H1 (cell line): ENCODE results near the gene IZUMO4. TPM values are rescaled to one million over a fixed set of nuclear protein-coding genes. Genes with fewer than 3 reads are reported as not detected.

Experiments
- CTCF ChIA-PET: fragments of 300-600 bp; sonication (Branson Sonifier 250); formaldehyde crosslinking; loops from one replicate; lab custom pipeline; 2021; ENCODE audit not compliant: partially characterized antibody; lab: Charles Lee
- POLR2A ChIA-PET: fragments of 300-600 bp; sonication (Branson Sonifier 250); formaldehyde crosslinking; loops from one replicate; lab custom pipeline; 2021; ENCODE audit warnings: inconsistent platforms; ENCODE audit not compliant: partially characterized antibody; lab: Charles Lee
- DNase-seq, 2 experiments: peaks; one replicate each; pipeline versions ENCODE4 v3.0.0 to v3.0.0-alpha.2; 2010 to 2022; ENCODE audit warnings: low spot score in 2 of 2, low read depth in 1 of 2, mixed read lengths in 1 of 2
- FAIRE-seq: peaks from 2 replicates; lab custom pipeline; 2011; peaks lifted over from hg19 to GRCh38; lab: Jason Lieb, UNC
- H2AFZ ChIP-seq: 2 replicates; pipeline ENCODE4 v1.8.1; 2012; ENCODE audit warnings: low read length, inconsistent platforms
- H2AK5ac ChIP-seq: 2 replicates; pipeline ENCODE4 v1.6.1; 2013; ENCODE audit warnings: low read depth, low read length
- H2BK120ac ChIP-seq: replicated peaks from 2 replicates; pipeline ENCODE3; 2013; ENCODE audit warnings: low read depth, low read length, inconsistent platforms
- H2BK12ac ChIP-seq: 2 replicates; pipeline ENCODE4 v1.6.1; 2013; ENCODE audit warnings: low read depth, low read length
- H2BK15ac ChIP-seq: 2 replicates; pipeline ENCODE4 v1.6.1; 2013; ENCODE audit warnings: low read length
- H2BK20ac ChIP-seq: 2 replicates; pipeline ENCODE4 v1.6.1; 2013; ENCODE audit warnings: low read length
- H2BK5ac ChIP-seq: 2 replicates; pipeline ENCODE4 v1.6.1; 2013; ENCODE audit warnings: low read depth, low read length
- H3K14ac ChIP-seq: 2 replicates; pipeline ENCODE4 v1.6.1; 2013; ENCODE audit warnings: inconsistent platforms; ENCODE audit not compliant: insufficient read length
- H3K18ac ChIP-seq: 2 replicates; pipeline ENCODE4 v1.6.1; 2013; ENCODE audit warnings: low read length; ENCODE audit errors: extremely low read depth
- H3K23ac ChIP-seq: 2 replicates; pipeline ENCODE4 v1.6.1; 2013; ENCODE audit warnings: inconsistent platforms; ENCODE audit not compliant: insufficient read length
- H3K23me2 ChIP-seq: 2 replicates; pipeline ENCODE4 v1.6.1; 2013; ENCODE audit warnings: low read depth, low read length
- H3K27ac ChIP-seq: 2 replicates; pipeline ENCODE4 v1.6.1; 2011; ENCODE audit warnings: low read depth, low read length, inconsistent platforms
- H3K27me3 ChIP-seq, 4 experiments: replicated peaks in 1 of 4; 1 replicate in 1 of 4; 2 replicates in 3 of 4; pipeline versions ENCODE4 v1.6.1 to v1.8.1; 2011 to 2013; ENCODE audit warnings: low read length in 3 of 4, mild to moderate bottlenecking in 3 of 4, inconsistent platforms in 2 of 4, mixed read lengths in 2 of 4, moderate library complexity in 1 of 4; ENCODE audit not compliant: control insufficient read depth in 3 of 4, insufficient read depth in 3 of 4; ENCODE audit errors: extremely low read depth in 1 of 4
- H3K36me3 ChIP-seq, 4 experiments: 2 replicates each; pipeline versions ENCODE4 v1.6.1 to v1.8.1; 2011 to 2013; ENCODE audit warnings: mild to moderate bottlenecking in 4 of 4, low read length in 3 of 4, moderate library complexity in 2 of 4, control low read depth in 1 of 4, inconsistent platforms in 1 of 4; ENCODE audit not compliant: insufficient read depth in 4 of 4, control insufficient read depth in 2 of 4
- H3K4ac ChIP-seq: replicated peaks from 2 replicates; pipeline ENCODE3; 2013; ENCODE audit warnings: low read length, low read depth, mixed read lengths, inconsistent platforms; ENCODE audit not compliant: insufficient read length
- H3K4me1 ChIP-seq, 4 experiments: replicated peaks in 1 of 4; 1 replicate in 1 of 4; 2 replicates in 3 of 4; pipeline versions ENCODE4 v1.6.1 to v1.8.1; 2011 to 2013; ENCODE audit warnings: low read length in 3 of 4, inconsistent platforms in 2 of 4, mixed read lengths in 1 of 4; ENCODE audit not compliant: insufficient read depth in 4 of 4, control insufficient read depth in 3 of 4
- H3K4me2 ChIP-seq, 2 experiments: 2 replicates each; pipeline versions ENCODE4 v1.6.1 to v1.8.1; 2011 to 2013; ENCODE audit warnings: low read depth in 2 of 2, low read length in 2 of 2, control low read depth in 1 of 2, inconsistent platforms in 1 of 2, mild to moderate bottlenecking in 1 of 2; ENCODE audit not compliant: insufficient read depth in 1 of 2
- H3K4me3 ChIP-seq, 4 experiments: fragments of 200-600, 300-600 bp in 1 of 4; sonication (generic), shearing (Covaris generic), sonication (Bioruptor Twin) in 1 of 4; 2 replicates each; pipeline versions ENCODE4 v1.5.1 to v1.8.1; 2011 to 2016; ENCODE audit warnings: low read length in 4 of 4, low read depth in 3 of 4, control low read depth in 2 of 4, inconsistent platforms in 2 of 4, mild to moderate bottlenecking in 2 of 4, mixed read lengths in 1 of 4, moderate library complexity in 1 of 4; ENCODE audit not compliant: insufficient read depth in 2 of 4; ENCODE audit errors: extremely low read depth in 1 of 4
- H3K56ac ChIP-seq: replicated peaks from 2 replicates; pipeline ENCODE3; 2013; ENCODE audit warnings: low read depth, mild to moderate bottlenecking, mixed read lengths, low read length, inconsistent platforms; ENCODE audit not compliant: insufficient read length
- H3K79me1 ChIP-seq: 2 replicates; pipeline ENCODE4 v1.6.1; 2013; ENCODE audit warnings: low read depth, low read length, control low read depth
- H3K79me2 ChIP-seq, 2 experiments: 2 replicates each; pipeline versions ENCODE4 v1.6.1 to v1.8.1; 2012 to 2013; ENCODE audit warnings: low read length in 2 of 2, mild to moderate bottlenecking in 2 of 2, inconsistent platforms in 1 of 2; ENCODE audit not compliant: insufficient read depth in 2 of 2, control insufficient read depth in 1 of 2
- H3K9ac ChIP-seq, 4 experiments: replicated peaks in 1 of 4; 1 replicate in 1 of 4; 2 replicates in 3 of 4; pipeline versions ENCODE4 v1.6.1 to v1.8.1; 2011 to 2013; ENCODE audit warnings: low read depth in 3 of 4, low read length in 3 of 4, control low read depth in 2 of 4, mild to moderate bottlenecking in 2 of 4, moderate library complexity in 2 of 4, inconsistent platforms in 1 of 4; ENCODE audit errors: extremely low read depth in 1 of 4
- H3K9me3 ChIP-seq, 2 experiments: 2 replicates each; pipeline versions ENCODE4 v1.6.1 to v1.8.1; 2012 to 2013; ENCODE audit warnings: mild to moderate bottlenecking in 2 of 2, moderate library complexity in 2 of 2, control low read depth in 1 of 2, inconsistent platforms in 1 of 2, low read depth in 1 of 2, low read length in 1 of 2, mixed read lengths in 1 of 2; ENCODE audit not compliant: insufficient read depth in 2 of 2
- H4K20me1 ChIP-seq, 2 experiments: replicated peaks in 1 of 2; 2 replicates each; pipeline versions ENCODE3 to v1.8.1; 2011 to 2013; ENCODE audit warnings: inconsistent platforms in 2 of 2, low read length in 2 of 2, mild to moderate bottlenecking in 1 of 2; ENCODE audit not compliant: insufficient read depth in 2 of 2, control insufficient read depth in 1 of 2
- H4K5ac ChIP-seq: 2 replicates; pipeline ENCODE4 v1.6.1; 2013; ENCODE audit warnings: low read length, low read depth, mixed read lengths, inconsistent platforms; ENCODE audit not compliant: insufficient read length
- H4K8ac ChIP-seq: 2 replicates; pipeline ENCODE4 v1.8.0; 2013; ENCODE audit warnings: mild to moderate bottlenecking, moderate library complexity, low read length, inconsistent platforms; ENCODE audit not compliant: insufficient read depth; ENCODE audit errors: extremely low read depth
- H4K91ac ChIP-seq: replicated peaks from 2 replicates; pipeline ENCODE3; 2013; ENCODE audit warnings: low read length, mixed read lengths, inconsistent platforms; ENCODE audit not compliant: insufficient read length
- ZNF274 ChIP-seq: IDR thresholded peaks from 2 replicates; pipeline ENCODE4 v1.7.0; 2012; ENCODE audit warnings: low read length, borderline replicate concordance; ENCODE audit errors: extremely low read depth
- WGBS, 2 experiments: shearing (Covaris generic) in 1 of 2; methylation state at CpG; one replicate each; pipeline versions ENCODE4 v1.1.6 to v1.1.7; 2013 to 2015; ENCODE audit warnings: low lambda C conversion rate in 2 of 2, mixed read lengths in 2 of 2, inconsistent platforms in 1 of 2, low coverage in 1 of 2, missing lambda C conversion rate in 1 of 2; ENCODE audit not compliant: insufficient replicate concordance in 2 of 2, insufficient coverage in 1 of 2, insufficient read length in 1 of 2; ENCODE audit errors: extremely low coverage in 1 of 2, missing lambda C conversion rate in 1 of 2; 5-methylcytosine and 5-hydroxymethylcytosine counted together
- polyA plus RNA-seq, 7 experiments: library from polyadenylated mRNA; depleted of rRNA in 3 of 7; stranded (reverse) in 5 of 7; unstranded in 2 of 7; fragments of >200 nt in 5 of 7; fragments of 200-250 nt in 2 of 7; gene quantifications; 1 replicate in 5 of 7; 2 replicates in 1 of 7; 4 replicates in 1 of 7; pipeline versions ENCODE4 v1.2.1 to v1.2.3, GENCODE V29; 2011 to 2013; ENCODE audit warnings: missing spikeins in 2 of 7, mixed read lengths in 2 of 7
- total RNA-seq: library from RNA; stranded (reverse); fragmentation: NEBNext Ultra II Directional; extraction: Animal tissue kit (Norgen Biotek cat#: 25700); gene quantifications from 2 replicates; pipeline ENCODE4 v1.2.1, GENCODE V29; 2021

Gene IZUMO4
- total and polyA plus RNA-seq, 2 of the 8 experiments (the other 6 are each of a cell fraction or from before 2014, with no cell fraction given) = 1.8 to 1.9 TPM

DNA sequence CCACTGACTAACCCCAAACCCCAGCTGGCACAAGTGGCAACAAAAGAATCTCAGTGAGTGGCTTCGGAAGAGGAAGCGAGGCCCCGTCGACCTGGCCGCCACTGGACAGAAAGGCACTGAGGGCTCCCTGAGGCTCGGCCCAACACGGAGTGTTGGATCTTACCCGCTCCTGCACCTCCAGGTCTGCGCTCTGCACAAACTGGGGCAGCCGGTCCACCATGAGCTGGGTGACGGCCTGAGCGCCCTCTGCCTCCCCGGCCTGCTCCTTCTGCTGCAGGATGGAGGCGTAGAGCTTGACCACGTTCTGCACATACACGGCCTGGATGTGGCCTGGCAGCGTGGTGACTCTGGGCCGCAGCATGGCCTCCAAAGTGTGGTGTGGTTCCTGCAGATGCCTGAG, 21.7 kb downstream of the IZUMO4 start:
- CTCF ChIA-PET = no interaction called here
- Histone ChIP-seq H3K27me3 (no peaks in the 10 kb centered on the region), H3K18ac (no peak overlapping the region; the same call in 1 of the 2 replicates), H4K91ac (no peak overlapping the region), H3K4me3 (no peak overlapping the region), H3K79me1 (peaks cover 4% of the 10 kb centered on the region), H3K9ac (no peak overlapping the region), H3K27ac (no peak overlapping the region), H3K4me1 (no peaks in the 10 kb centered on the region), H4K5ac (no peak overlapping the region), H3K4me2 (no peak overlapping the region), H4K8ac (no peak overlapping the region), H3K36me3 (peaks cover 68 to 89% (median 86%) of the 10 kb centered on the region in 4 experiments), H3K56ac (no peak overlapping the region), H2BK15ac (no peak overlapping the region), H4K20me1 (peaks cover 12 to 30% of the 10 kb centered on the region in 2 experiments), H2AK5ac (no peak overlapping the region), H3K4ac (no peak overlapping the region), H3K14ac (no peak overlapping the region), H2BK120ac (no peak overlapping the region), H2AFZ (no peak overlapping the region), H3K23ac (no peak overlapping the region), H2BK5ac (no peak overlapping the region), H2BK20ac (no peak overlapping the region), H2BK12ac (no peak overlapping the region), H3K79me2 (no peaks in the 10 kb centered on the region), H3K23me2 (no peaks in the 10 kb centered on the region), H3K9me3 (no peaks in the 10 kb centered on the region)
- WGBS, 2 experiments = 94% methylated on average over 18 of the region's 18 CpGs; no CpG with 5 or more reads in 1 of the 2 experiments
- FAIRE-seq (no peak), DNase-seq (no peak)
- POLR2A ChIA-PET = no interaction called here
- TF ChIP-seq ZNF274 = no peak
